ENCODE data around the gene ARHGEF16.

DNA sequence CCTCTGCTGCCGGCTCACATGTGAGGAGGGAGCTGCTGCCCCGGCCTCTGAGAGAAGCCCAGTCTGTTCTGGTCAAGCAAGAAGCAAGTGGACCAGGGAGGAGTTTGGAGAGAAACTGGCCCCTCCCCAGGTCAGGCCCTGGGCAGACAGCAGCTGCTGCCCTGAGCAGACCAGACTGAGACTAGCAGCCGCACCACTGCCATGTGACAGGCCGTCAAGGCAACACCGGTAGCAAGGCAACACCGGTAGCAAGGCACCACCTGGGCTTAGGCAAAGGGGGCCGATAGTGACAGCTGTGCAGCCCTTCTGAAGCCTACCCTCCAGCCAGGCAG lies 50.3 kb downstream of the ARHGEF16 start:
- no peak for TF ChIP-seq POLR2A (IDR thresholded peaks at IDR 0.05)
- no peak for TF ChIP-seq CTCF (IDR thresholded peaks at IDR 0.05)
